Activated T-cell treated with anti-CD3 and anti-CD28 coated beads, Interleukin-2, amount 50 U/mL, for 4 hours (primary cell): ENCODE data around the gene ACTL6B. TPM values are rescaled to one million over a fixed set of nuclear protein-coding genes. Genes with fewer than 3 reads are reported as not detected.

Experiments used
- ATAC-seq, 2 donors: fragments of 200-7000 bp; cut with Tn5 transposase; one replicate each; pipeline ENCODE4 v1.10.0; 2021
- DNase-seq: peaks from one replicate; pipeline ENCODE4 v3.0.0-alpha.2; 2020
- H3K27me3 Mint-ChIP-seq: one replicate; pipeline ENCODE4 v1.8.0; 2021; ENCODE audit warnings: low read depth, mixed read lengths
- H3K36me3 Mint-ChIP-seq: one replicate; pipeline ENCODE4 v1.8.0; 2022; ENCODE audit warnings: mixed read lengths; ENCODE audit not compliant: insufficient read depth
- H3K4me1 Mint-ChIP-seq: one replicate; pipeline ENCODE4 v1.8.0; 2021; ENCODE audit warnings: low read depth, mixed read lengths
- H3K4me3 Mint-ChIP-seq: one replicate; pipeline ENCODE4 v1.8.0; 2021; ENCODE audit warnings: mild to moderate bottlenecking, moderate library complexity, mixed read lengths
- H3K9me3 Mint-ChIP-seq: one replicate; pipeline ENCODE4 v1.8.0; 2021; ENCODE audit warnings: mixed read lengths
- total RNA-seq, 3 donors: library from RNA; stranded (reverse); gene quantifications; one replicate each; pipeline ENCODE4 v1.2.1, GENCODE V29; 2021

The ACTL6B gene
- total RNA-seq, 3 donors from 2014 or later: not detected

- DNase-seq (no peak), ATAC-seq (no peak)
- Mint-ChIP-seq H3K9me3 (no peaks in the 10 kb centered on the region), H3K36me3 (peaks cover 11% of the 10 kb centered on the region), H3K4me1 (peaks cover 19% of the 10 kb centered on the region), H3K4me3 (no peak overlapping the region), H3K27me3 (no peaks in the 10 kb centered on the region)
Measured at GRCh38 chr7:100687261-100687660, 31.0 kb upstream of the ACTL6B start.

GRCh38 chr7:100686822-100687211 lies 30.6 kb upstream of the ACTL6B start:
- Mint-ChIP-seq H3K4me3 (no peak overlapping the region), H3K27me3 (no peaks in the 10 kb centered on the region), H3K36me3 (peaks cover 11% of the 10 kb centered on the region), H3K9me3 (no peaks in the 10 kb centered on the region), H3K4me1 (peaks cover 15% of the 10 kb centered on the region)
- no peak for DNase-seq
- ATAC-seq: no peak

GRCh38 chr7:100686201-100686821 lies 30.1 kb upstream of the ACTL6B start:
- no peak overlapping the region for H3K4me3 Mint-ChIP-seq
- no peaks in the 10 kb centered on the region for H3K9me3 Mint-ChIP-seq
- ATAC-seq (no peak), DNase-seq (no peak)
- H3K36me3 Mint-ChIP-seq: peaks cover 11% of the 10 kb centered on the region
- H3K27me3 Mint-ChIP-seq: no peaks in the 10 kb centered on the region
- peaks cover 16% of the 10 kb centered on the region for H3K4me1 Mint-ChIP-seq

GRCh38 chr7:100685631-100686145 lies 29.4 kb upstream of the ACTL6B start:
- Mint-ChIP-seq H3K4me1 (peaks cover 15% of the 10 kb centered on the region), H3K36me3 (peaks cover 11% of the 10 kb centered on the region), H3K9me3 (no peaks in the 10 kb centered on the region), H3K4me3 (no peak overlapping the region), H3K27me3 (no peaks in the 10 kb centered on the region)
- ATAC-seq: no peak
- no peak for DNase-seq

- Mint-ChIP-seq H3K36me3 (peaks cover 14% of the 10 kb centered on the region), H3K4me3 (no peak overlapping the region), H3K4me1 (peaks cover 20% of the 10 kb centered on the region), H3K9me3 (no peaks in the 10 kb centered on the region), H3K27me3 (no peaks in the 10 kb centered on the region)
- no peak for ATAC-seq
- DNase-seq: no peak
Measured at GRCh38 chr7:100685049-100685605, 28.9 kb upstream of the ACTL6B start.

GRCh38 chr7:100684534-100685042 lies 28.3 kb upstream of the ACTL6B start:
- H3K9me3 Mint-ChIP-seq: no peaks in the 10 kb centered on the region
- ATAC-seq (no peak), DNase-seq (no peak)
- H3K4me3 Mint-ChIP-seq: no peak overlapping the region
- H3K36me3 Mint-ChIP-seq: peaks cover 15% of the 10 kb centered on the region
- peaks cover 21% of the 10 kb centered on the region for H3K4me1 Mint-ChIP-seq
- no peaks in the 10 kb centered on the region for H3K27me3 Mint-ChIP-seq

- H3K4me3 Mint-ChIP-seq: no peak overlapping the region
- no peaks in the 10 kb centered on the region for H3K9me3 Mint-ChIP-seq
- H3K27me3 Mint-ChIP-seq: no peaks in the 10 kb centered on the region
- DNase-seq: no peak
- no peak for ATAC-seq
- peaks cover 19% of the 10 kb centered on the region for H3K4me1 Mint-ChIP-seq
- H3K36me3 Mint-ChIP-seq: peaks cover 19% of the 10 kb centered on the region
Measured at GRCh38 chr7:100683659-100684533, 27.6 kb upstream of the ACTL6B start.

- ATAC-seq (no peak), DNase-seq (no peak)
- H3K4me3 Mint-ChIP-seq: no peak overlapping the region
- H3K36me3 Mint-ChIP-seq: peaks cover 21% of the 10 kb centered on the region
- H3K9me3 Mint-ChIP-seq: no peaks in the 10 kb centered on the region
- H3K4me1 Mint-ChIP-seq: peaks cover 19% of the 10 kb centered on the region
- H3K27me3 Mint-ChIP-seq: no peaks in the 10 kb centered on the region
Measured at GRCh38 chr7:100682991-100683658, 26.9 kb upstream of the ACTL6B start.

GRCh38 chr7:100682228-100682741 lies 26.0 kb upstream of the ACTL6B start:
- Mint-ChIP-seq H3K9me3 (no peaks in the 10 kb centered on the region), H3K36me3 (peaks cover 22% of the 10 kb centered on the region), H3K27me3 (no peaks in the 10 kb centered on the region), H3K4me1 (peaks cover 23% of the 10 kb centered on the region), H3K4me3 (no peak overlapping the region)
- DNase-seq (no peak), ATAC-seq (peak; percentile 35 to 36)

- DNase-seq: no peak
- ATAC-seq: no peak
- H3K27me3 Mint-ChIP-seq: no peaks in the 10 kb centered on the region
- no peak overlapping the region for H3K4me3 Mint-ChIP-seq
- no peaks in the 10 kb centered on the region for H3K9me3 Mint-ChIP-seq
- peaks cover 27% of the 10 kb centered on the region for H3K4me1 Mint-ChIP-seq
- H3K36me3 Mint-ChIP-seq: peaks cover 24% of the 10 kb centered on the region
Measured at GRCh38 chr7:100681491-100682227, 25.4 kb upstream of the ACTL6B start.

- Mint-ChIP-seq H3K27me3 (no peaks in the 10 kb centered on the region), H3K4me1 (peaks cover 31% of the 10 kb centered on the region), H3K9me3 (no peaks in the 10 kb centered on the region), H3K4me3 (no peak overlapping the region), H3K36me3 (peaks cover 28% of the 10 kb centered on the region)
- ATAC-seq (no peak), DNase-seq (no peak)
Measured at GRCh38 chr7:100680576-100681271, 24.5 kb upstream of the ACTL6B start.

GRCh38 chr7:100679927-100680575 lies 23.8 kb upstream of the ACTL6B start:
- Mint-ChIP-seq H3K27me3 (no peaks in the 10 kb centered on the region), H3K4me3 (no peak overlapping the region), H3K36me3 (peaks cover 21% of the 10 kb centered on the region), H3K4me1 (peaks cover 31% of the 10 kb centered on the region), H3K9me3 (no peaks in the 10 kb centered on the region)
- ATAC-seq: no peak
- no peak for DNase-seq
